Adipose tissue (tissue), 3 donors: ENCODE measurements around the gene KRT14. TPM values are rescaled to one million over a fixed set of nuclear protein-coding genes. Genes with fewer than 3 reads are reported as not detected.
"Not testable (repeated sequence)": the region's sequence is repeated elsewhere in the genome, so short reads cannot be mapped to it uniquely, and the experiment has no call there.

Source experiments
- H3K27ac ChIP-seq: one replicate; pipeline ENCODE4 v1.5.1; 2013; ENCODE audit warnings: low read depth, low read length
- WGBS, 3 donors: extraction: QIAGEN DNeasy Blood & Tissue Kit; methylation state at CpG; one replicate each; pipeline ENCODE4 v1.1.7; 2013; 5-methylcytosine and 5-hydroxymethylcytosine counted together
- polyA plus RNA-seq, 3 donors: library from polyadenylated mRNA; stranded (reverse); fragments of 200-250 nt; gene quantifications; one replicate each; pipeline ENCODE4 v1.2.3, GENCODE V29; 2013
- donor health status: healthy with polysubstance abuse.
- donor health status: Bipolar disorder and iron deficiency.
- donor health status: healthy.

Gene KRT14
- polyA plus RNA-seq, 3 donors = 0.25 to 7.8 (median 1.0) TPM

GRCh38 chr17:41583137-41584127 lies 3.3 kb downstream of the KRT14 start:
- WGBS, 3 donors = 66 to 83% (median 79%) methylated on average over 33 of the region's 33 CpGs
- H3K27ac ChIP-seq = no peak overlapping the region

- H3K27ac ChIP-seq = not testable (repeated sequence)
- 77 to 88% (median 77%) methylated on average over 13 of the region's 13 CpGs for WGBS, 3 donors
Measured at GRCh38 chr17:41582061-41582968, 4.4 kb downstream of the KRT14 start.

GRCh38 chr17:41581366-41582060 lies 5.2 kb downstream of the KRT14 start:
- WGBS, 3 donors = 84 to 97% (median 93%) methylated on average over 4 of the region's 4 CpGs
- H3K27ac ChIP-seq = no peak overlapping the region

DNA sequence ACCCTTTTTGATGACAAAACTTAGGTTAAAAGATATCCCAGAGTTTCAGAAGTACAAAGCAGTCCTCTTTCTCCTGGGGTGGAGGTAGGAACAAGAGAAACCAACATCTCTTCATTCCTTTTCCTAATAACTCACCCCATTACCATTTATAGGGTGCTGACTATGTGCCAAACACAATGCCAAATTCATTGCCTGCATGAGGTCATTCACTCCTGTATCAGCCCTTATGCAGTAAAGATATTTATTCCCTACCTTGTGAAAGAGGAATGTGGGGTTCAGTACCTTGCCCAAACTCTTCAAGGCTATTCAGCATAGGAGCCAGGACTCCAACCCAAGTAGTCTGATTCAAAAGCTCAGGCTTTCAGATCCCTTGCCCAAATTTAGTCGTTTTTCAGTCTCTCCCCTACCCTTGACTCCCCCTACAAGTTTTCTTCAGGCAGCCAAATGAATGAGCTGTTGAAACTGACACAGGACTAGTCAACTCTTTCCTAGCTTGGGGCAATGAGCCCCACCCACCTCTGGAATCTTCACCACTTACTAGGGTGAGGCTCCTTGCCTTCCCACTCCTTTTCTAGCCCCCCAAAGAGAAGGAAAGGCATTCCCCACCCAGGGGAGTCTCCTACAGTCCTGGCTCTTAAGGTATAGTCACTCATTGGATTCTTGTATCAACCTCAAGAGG lies 5.9 kb downstream of the KRT14 start:
- H3K27ac ChIP-seq = no peak overlapping the region
- 28 to 59% (median 35%) methylated on average over 1 of the region's 1 CpG for WGBS, 3 donors

- no peak overlapping the region for H3K27ac ChIP-seq
- WGBS, 3 donors = 67 to 81% (median 80%) methylated on average over 2 of the region's 2 CpGs
Measured at GRCh38 chr17:41580244-41580575, 6.5 kb downstream of the KRT14 start.

DNA sequence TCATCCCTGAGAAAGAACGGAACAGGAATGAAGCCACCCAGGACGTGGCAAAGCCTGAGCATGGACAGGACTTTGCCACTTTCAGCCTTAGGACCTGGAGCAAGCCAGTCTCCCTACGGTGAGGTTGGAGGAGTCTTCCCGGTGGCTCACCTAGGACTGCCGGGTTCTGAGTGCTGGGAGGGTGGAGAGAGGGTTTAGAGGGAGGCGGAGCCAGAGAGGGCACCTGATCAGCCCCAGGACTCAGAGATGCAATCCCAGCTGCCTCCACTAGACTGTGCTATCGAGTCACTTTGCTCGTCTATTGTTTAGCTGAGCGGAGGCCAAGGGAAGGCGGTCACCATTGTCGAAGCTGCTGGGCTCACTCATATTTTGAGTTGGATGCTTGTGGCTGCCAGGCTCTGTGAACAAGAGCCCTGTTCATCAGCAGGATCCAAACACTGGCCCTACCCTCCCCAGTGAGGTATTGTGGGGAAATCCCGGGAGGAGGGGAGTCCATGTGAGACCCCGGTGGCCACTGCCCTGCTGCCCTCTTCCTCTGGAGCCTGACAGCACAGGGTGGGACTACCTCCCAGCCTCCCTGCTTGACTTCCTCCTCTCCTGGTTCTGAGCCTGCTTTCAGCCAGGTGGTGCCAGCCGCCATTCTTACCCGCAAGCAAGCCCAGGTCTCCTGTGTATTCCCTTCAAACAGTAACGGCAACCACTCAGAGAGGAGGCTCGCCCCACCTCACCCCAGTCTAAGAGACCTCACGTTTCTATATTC lies 7.0 kb downstream of the KRT14 start:
- H3K27ac ChIP-seq = no peak overlapping the region
- 39 to 46% (median 45%) methylated on average over 18 of the region's 18 CpGs for WGBS, 3 donors

GRCh38 chr17:41578971-41579370 lies 7.7 kb downstream of the KRT14 start:
- H3K27ac ChIP-seq = no peak overlapping the region
- 69 to 73% (median 70%) methylated on average over 5 of the region's 5 CpGs for WGBS, 3 donors

DNA sequence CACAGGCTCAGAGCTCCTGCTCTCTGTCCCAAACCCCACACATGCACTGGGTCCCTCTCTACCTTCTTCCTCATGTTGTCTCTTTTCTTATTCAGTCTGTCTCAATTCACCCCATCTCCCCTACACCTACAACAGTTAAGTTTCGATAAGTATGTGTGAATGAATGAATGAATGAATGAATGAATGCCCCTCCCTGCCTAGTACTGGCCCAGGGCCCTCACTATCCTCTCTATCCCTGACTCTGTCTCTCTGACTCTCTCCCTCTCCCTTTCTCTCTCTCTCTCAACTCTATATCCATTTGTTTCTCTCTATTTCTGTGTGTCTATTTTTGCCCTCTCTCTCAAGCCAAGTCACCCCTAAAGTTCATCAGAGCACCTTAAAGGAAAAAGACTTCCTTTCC lies 8.2 kb downstream of the KRT14 start:
- WGBS, 3 donors = 87 to 96% (median 90%) methylated on average over 1 of the region's 1 CpG
- H3K27ac ChIP-seq = no peak overlapping the region

- H3K27ac ChIP-seq = not testable (repeated sequence)
- 68 to 92% (median 89%) methylated on average over 3 to 4 of the region's 4 CpGs for WGBS, 3 donors
Measured at GRCh38 chr17:41576740-41577139, 10.0 kb downstream of the KRT14 start.

DNA sequence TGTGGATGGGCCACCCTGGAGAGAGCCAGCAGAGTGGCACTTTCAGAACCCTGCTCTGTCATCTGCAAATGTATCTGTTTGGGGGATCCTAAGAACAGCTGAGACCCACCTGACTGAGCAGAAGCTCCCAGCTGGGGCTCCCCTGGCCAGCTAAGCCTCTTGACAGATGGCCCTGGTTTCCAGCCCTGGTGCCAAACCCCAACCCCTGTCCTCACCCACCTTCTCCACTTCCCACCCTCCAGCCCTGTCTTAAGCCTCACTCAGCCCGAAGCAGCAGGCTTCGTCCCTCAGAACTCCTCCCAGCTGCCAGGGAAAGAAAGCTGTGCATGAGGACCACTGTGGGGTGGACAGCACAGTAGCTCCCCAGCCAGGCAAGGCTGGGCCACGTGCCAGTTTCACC lies 11.4 kb downstream of the KRT14 start:
- WGBS, 3 donors = 52 to 66% (median 56%) methylated on average over 3 of the region's 3 CpGs
- no peak overlapping the region for H3K27ac ChIP-seq

DNA sequence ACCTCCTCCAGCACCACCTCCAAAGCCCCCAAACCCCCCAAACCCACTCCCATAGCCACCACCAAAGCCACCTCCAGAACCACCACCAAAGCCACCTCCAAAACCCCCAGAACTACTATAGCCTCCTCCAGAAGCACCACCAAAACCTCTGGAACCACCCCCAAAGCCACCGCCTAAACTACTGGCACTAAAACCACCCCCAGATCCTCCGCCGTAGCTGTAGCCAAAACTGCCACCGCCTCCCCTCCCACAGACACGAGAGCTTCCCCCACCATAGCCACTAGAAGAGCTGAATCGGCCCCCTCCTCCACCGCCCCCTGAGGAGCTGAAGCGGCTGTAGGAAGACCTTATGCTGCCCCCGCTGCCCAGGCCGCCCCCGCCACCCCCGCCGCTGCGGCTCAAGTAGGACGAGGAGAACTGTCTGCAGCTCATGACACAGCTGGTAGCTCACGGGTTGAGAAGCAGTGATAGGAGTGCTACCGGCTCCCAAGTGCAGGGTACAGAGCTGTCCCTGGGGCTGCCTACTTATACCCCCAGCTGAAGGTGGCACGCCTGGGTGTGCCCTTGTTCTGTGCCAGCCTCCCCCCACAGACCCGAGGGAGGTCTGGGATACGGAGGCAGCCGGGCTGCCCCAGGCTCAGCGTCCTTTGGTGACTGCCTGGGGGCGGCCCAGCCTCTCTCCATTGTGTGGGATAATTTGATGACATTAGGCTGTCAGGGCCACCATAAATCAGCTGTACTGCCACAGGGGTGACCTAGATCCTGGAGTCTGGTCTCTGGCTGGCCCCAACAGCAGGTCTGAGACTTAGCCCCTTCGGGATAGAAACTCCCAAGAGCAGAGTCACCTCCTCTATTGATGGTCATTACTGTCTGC lies 14.9 kb downstream of the KRT14 start, which contains the start of gene KRT9:
TSS of gene KRT9 (minus strand) at position 499 of the 874 bp plus-strand sequence. CDS start at position 432, 67 bp downstream.
- H3K27ac ChIP-seq = no peak within 1 kb of the TSS
- WGBS, 3 donors = 57 to 68% (median 61%) methylated on average over 24 of the region's 24 CpGs

DNA sequence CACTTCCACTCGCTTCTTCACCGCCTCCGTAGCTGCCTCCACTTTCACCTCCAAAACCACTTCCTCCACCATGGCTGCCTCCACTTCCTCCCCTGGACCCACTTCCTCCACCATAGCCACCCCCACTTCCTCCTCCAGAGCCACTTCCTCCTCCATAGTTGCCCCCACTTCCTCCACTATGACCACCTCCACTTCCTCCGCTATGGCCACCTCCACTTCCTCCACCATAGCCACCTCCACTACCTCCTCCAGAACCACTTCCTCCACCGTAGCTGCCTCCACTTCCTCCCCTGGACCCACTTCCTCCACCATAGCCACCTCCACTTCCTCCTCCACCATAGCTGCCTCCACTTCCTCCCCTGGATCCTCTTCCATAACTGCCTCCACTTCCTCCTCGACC lies 19.4 kb downstream of the KRT14 start:
- 54 to 84% (median 62%) methylated on average over 6 of the region's 6 CpGs for WGBS, 3 donors
- H3K27ac ChIP-seq = no peak overlapping the region

GRCh38 chr17:41565338-41565737 lies 21.4 kb downstream of the KRT14 start:
- no peak overlapping the region for H3K27ac ChIP-seq

DNA sequence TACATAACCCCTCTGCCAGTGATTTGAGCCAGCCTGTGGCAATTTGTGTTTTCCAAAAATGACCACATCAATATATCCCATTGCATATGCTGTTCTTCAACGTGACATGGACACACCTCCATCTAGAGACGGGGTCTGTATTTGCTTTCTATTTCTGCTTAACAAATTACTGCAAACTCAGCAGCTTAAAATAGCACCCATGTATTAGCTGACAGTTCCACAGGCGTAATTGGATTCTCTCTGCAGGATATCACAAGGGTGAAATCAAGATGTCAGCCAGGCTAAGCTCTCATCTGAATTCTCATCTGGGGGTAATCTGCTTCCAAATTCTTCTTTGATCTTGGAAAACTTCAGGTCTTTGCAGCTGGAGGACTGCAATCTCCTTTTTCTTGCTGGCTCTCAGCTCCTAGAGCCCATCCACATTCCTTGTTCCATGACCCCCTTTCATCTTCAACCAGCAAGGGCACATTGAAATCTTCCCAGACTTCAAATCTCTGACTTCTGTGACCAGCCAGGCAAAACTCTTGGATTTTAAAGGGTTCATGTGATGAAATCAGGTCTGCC lies 23.0 kb downstream of the KRT14 start:
- H3K27ac ChIP-seq = no peak overlapping the region
- 30 to 43% (median 39%) methylated on average over 3 of the region's 3 CpGs for WGBS, 3 donors

GRCh38 chr17:41561554-41561953 lies 25.1 kb downstream of the KRT14 start:
- H3K27ac ChIP-seq = no peak overlapping the region
- WGBS, 3 donors = 71 to 85% (median 83%) methylated on average over 6 of the region's 6 CpGs

DNA sequence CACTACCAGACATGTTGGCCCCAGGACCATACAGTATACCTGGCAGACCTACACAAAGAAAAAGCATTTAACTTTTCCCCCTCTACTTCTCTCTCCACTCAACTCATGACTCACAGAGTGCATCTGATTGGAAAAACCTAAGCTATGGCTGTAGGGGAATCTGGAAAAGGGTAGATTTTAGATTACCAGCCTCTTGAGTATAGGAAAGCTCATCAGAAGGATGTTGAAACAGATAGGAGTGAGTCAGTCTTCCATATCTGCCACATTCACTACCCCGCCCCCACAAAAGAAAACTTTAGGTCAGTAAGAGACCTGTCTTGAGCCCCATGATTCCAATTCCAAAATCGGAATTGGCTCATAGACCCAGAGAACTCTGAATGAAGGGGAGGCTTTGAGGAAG lies 27.1 kb downstream of the KRT14 start:
- 72 to 94% (median 91%) methylated on average over 2 of the region's 2 CpGs for WGBS, 3 donors

More for the DNA sequence above, 27.1 kb downstream of the KRT14 start:
- H3K27ac ChIP-seq = no peak overlapping the region
